Neuronal stem cell (in vitro differentiated cells): ENCODE measurements around the gene TRPC3.

Source experiments
- DNase-seq: peaks from one replicate; pipeline ENCODE4 v3.0.0-alpha.2; 2013; ENCODE audit warnings: low spot score
- H2AFZ ChIP-seq: one replicate; pipeline ENCODE4 v1.6.1; 2013; ENCODE audit warnings: mild to moderate bottlenecking, low read length, inconsistent platforms
- H2AK5ac ChIP-seq: 2 replicates; pipeline ENCODE4 v1.6.1; 2013; ENCODE audit warnings: low read depth, mild to moderate bottlenecking, inconsistent platforms, low read length, moderate library complexity, mixed read lengths
- H2BK120ac ChIP-seq: 2 replicates; pipeline ENCODE4 v1.6.1; 2013; ENCODE audit warnings: low read depth, mild to moderate bottlenecking, inconsistent platforms, low read length, moderate library complexity, mixed read lengths
- H2BK12ac ChIP-seq: one replicate; pipeline ENCODE4 v1.6.1; 2013; ENCODE audit warnings: low read length, inconsistent platforms
- H2BK15ac ChIP-seq: 2 replicates; pipeline ENCODE4 v1.6.1; 2013; ENCODE audit warnings: mild to moderate bottlenecking, low read length, inconsistent platforms, mixed read lengths
- H2BK5ac ChIP-seq: one replicate; pipeline ENCODE4 v1.6.1; 2013; ENCODE audit warnings: inconsistent platforms, mild to moderate bottlenecking, low read length, moderate library complexity
- H3K14ac ChIP-seq: one replicate; pipeline ENCODE4 v1.6.1; 2013; ENCODE audit warnings: low read length, inconsistent platforms
- H3K18ac ChIP-seq: 2 replicates; pipeline ENCODE4 v1.6.1; 2013; ENCODE audit warnings: low read length, inconsistent platforms
- H3K23ac ChIP-seq: 2 replicates; pipeline ENCODE4 v1.6.1; 2013; ENCODE audit warnings: low read depth, mild to moderate bottlenecking, mixed read lengths, low read length, inconsistent platforms; ENCODE audit not compliant: poor library complexity
- H3K27ac ChIP-seq: replicated peaks from 3 replicates; pipeline ENCODE4 v1.5.1; 2013; ENCODE audit warnings: low read length, inconsistent platforms
- H3K27me3 ChIP-seq, 3 experiments: 2 replicates each; pipeline ENCODE4 v1.6.1; 2013; ENCODE audit warnings: low read length in 3 of 3, mild to moderate bottlenecking in 2 of 3, inconsistent platforms in 1 of 3, low read depth in 1 of 3, mixed read lengths in 1 of 3, moderate library complexity in 1 of 3; ENCODE audit not compliant: control insufficient read depth in 3 of 3, insufficient read depth in 3 of 3
- H3K36me3 ChIP-seq, 2 donors: replicated peaks in 1 of 2; 2 replicates each; pipeline ENCODE4 v1.6.1; 2013; ENCODE audit warnings: low read length in 2 of 2; ENCODE audit not compliant: control insufficient read depth in 2 of 2, insufficient read depth in 2 of 2
- H3K4ac ChIP-seq: 2 replicates; pipeline ENCODE4 v1.6.1; 2013; ENCODE audit warnings: inconsistent platforms, mild to moderate bottlenecking, low read length, moderate library complexity
- H3K4me1 ChIP-seq, 2 donors: 1 replicate in 1 of 2; 2 replicates in 1 of 2; pipeline ENCODE4 v1.6.1; 2013; ENCODE audit warnings: low read length in 2 of 2, low read depth in 1 of 2; ENCODE audit not compliant: control insufficient read depth in 2 of 2, insufficient read depth in 1 of 2
- H3K4me2 ChIP-seq: one replicate; pipeline ENCODE4 v1.6.1; 2013; ENCODE audit warnings: mild to moderate bottlenecking, low read length, inconsistent platforms; ENCODE audit not compliant: insufficient read depth, poor library complexity, severe bottlenecking
- H3K4me3 ChIP-seq, 2 donors: 2 replicates each; pipeline ENCODE4 v1.5.1; 2013; ENCODE audit warnings: low read length in 2 of 2, mild to moderate bottlenecking in 2 of 2, inconsistent platforms in 1 of 2, moderate library complexity in 1 of 2
- H3K79me1 ChIP-seq: one replicate; pipeline ENCODE4 v1.6.1; 2013; ENCODE audit warnings: low read depth, mild to moderate bottlenecking, inconsistent platforms, low read length, moderate library complexity
- H3K9ac ChIP-seq: one replicate; pipeline ENCODE4 v1.6.1; 2013; ENCODE audit warnings: mild to moderate bottlenecking, low read depth, low read length, inconsistent platforms; ENCODE audit not compliant: poor library complexity
- H3K9me3 ChIP-seq, 2 donors: replicated peaks in 1 of 2; 2 replicates each; pipeline versions ENCODE3 to v1.6.1; 2013; ENCODE audit warnings: low read length in 2 of 2, mild to moderate bottlenecking in 2 of 2, inconsistent platforms in 1 of 2, low read depth in 1 of 2, mixed read lengths in 1 of 2, moderate library complexity in 1 of 2; ENCODE audit not compliant: control insufficient read depth in 2 of 2, insufficient read depth in 1 of 2
- H4K8ac ChIP-seq: one replicate; pipeline ENCODE4 v1.6.1; 2013; ENCODE audit warnings: low read depth, mild to moderate bottlenecking, inconsistent platforms, low read length, moderate library complexity
- H4K91ac ChIP-seq: one replicate; pipeline ENCODE4 v1.6.1; 2013; ENCODE audit warnings: low read length, low read depth, mild to moderate bottlenecking, inconsistent platforms; ENCODE audit not compliant: poor library complexity
- WGBS, 2 donors: extraction: QIAGEN DNeasy Blood & Tissue Kit; methylation state at CpG; one replicate each; pipeline ENCODE4 v1.1.7; 2013; ENCODE audit warnings: missing lambda C conversion rate in 2 of 2, mixed read lengths in 1 of 2; ENCODE audit not compliant: insufficient read length in 2 of 2, insufficient replicate concordance in 1 of 2; ENCODE audit errors: extremely low coverage in 2 of 2; 5-methylcytosine and 5-hydroxymethylcytosine counted together

The TRPC3 gene

DNA sequence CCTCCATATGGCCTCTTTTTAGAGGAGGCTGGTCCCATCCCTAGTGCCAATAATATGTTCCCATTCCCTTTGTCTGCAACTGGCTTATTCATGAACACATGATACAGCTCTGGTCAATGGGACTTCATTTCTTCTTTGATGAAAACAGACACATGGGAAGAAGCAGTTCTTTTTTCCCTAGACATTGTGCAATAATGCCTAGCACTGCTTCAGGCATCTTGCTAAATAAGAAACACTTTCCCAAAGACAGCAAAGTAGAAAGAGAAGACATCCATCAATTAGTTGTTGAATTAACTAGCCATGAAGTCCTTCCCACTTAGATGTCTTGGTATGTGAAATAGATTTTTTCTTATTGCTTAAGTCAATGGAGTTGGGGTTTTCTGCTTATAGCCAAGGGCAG lies 40.1 kb upstream of the TRPC3 start:
- Histone ChIP-seq H3K14ac (no peak overlapping the region), H3K27me3 (peaks cover 0 to 15% (median 0%) of the 10 kb centered on the region in 3 experiments), H2BK120ac (no peak overlapping the region), H3K9me3 (no peaks in the 10 kb centered on the region), H2AK5ac (no peak overlapping the region), H3K4me2 (no peak overlapping the region), H3K4me3 (no peak overlapping the region), H3K18ac (no peak overlapping the region), H4K91ac (no peak overlapping the region), H3K36me3 (no peaks in the 10 kb centered on the region), H2BK12ac (no peak overlapping the region), H3K79me1 (no peaks in the 10 kb centered on the region), H2AFZ (no peak overlapping the region), H3K9ac (no peak overlapping the region), H4K8ac (no peak overlapping the region), H2BK15ac (no peak overlapping the region), H3K4ac (no peak overlapping the region), H3K27ac (no peak overlapping the region), H3K4me1 (no peaks in the 10 kb centered on the region), H2BK5ac (no peak overlapping the region), H3K23ac (no peak overlapping the region)
- DNase-seq: no peak

DNA sequence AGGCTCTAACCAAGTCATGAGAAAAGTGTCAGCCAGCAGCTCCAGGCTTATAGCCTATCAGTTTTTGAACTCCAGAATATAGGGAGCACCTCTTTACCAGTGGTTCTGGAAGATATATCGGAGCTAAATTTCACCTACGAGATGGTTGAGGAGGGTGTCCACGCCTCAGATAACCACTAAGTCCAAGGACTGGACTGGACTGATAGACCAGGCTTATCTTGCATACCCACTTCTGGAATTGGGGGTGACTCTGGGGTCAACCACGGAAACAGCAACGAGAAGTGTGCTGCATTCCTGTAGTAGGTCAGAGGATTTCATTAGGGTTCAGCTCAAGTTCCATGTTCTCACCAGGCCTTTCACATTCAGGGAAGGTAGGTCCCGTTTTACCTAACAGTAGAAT lies 38.6 kb upstream of the TRPC3 start:
- Histone ChIP-seq H2BK15ac (no peak overlapping the region), H3K9me3 (no peaks in the 10 kb centered on the region), H3K14ac (no peak overlapping the region), H3K27ac (no peak overlapping the region), H2BK5ac (no peak overlapping the region), H2BK12ac (no peak overlapping the region), H3K36me3 (no peaks in the 10 kb centered on the region), H2AFZ (no peak overlapping the region), H3K4me3 (no peak overlapping the region), H4K91ac (no peak overlapping the region), H3K9ac (no peak overlapping the region), H3K4ac (no peak overlapping the region), H3K27me3 (peaks cover 0 to 12% (median 0%) of the 10 kb centered on the region in 3 experiments), H3K79me1 (no peaks in the 10 kb centered on the region), H3K23ac (no peak overlapping the region), H3K4me2 (no peak overlapping the region), H2AK5ac (no peak overlapping the region), H3K4me1 (no peaks in the 10 kb centered on the region), H4K8ac (no peak overlapping the region), H3K18ac (no peak overlapping the region), H2BK120ac (no peak overlapping the region)
- DNase-seq: no peak
- no CpG with 5 or more reads among the region's 6 CpGs for WGBS, 2 donors

GRCh38 chr4:121989715-121990114 lies 37.9 kb upstream of the TRPC3 start:
- Histone ChIP-seq H3K4ac (no peak overlapping the region), H3K27me3 (peaks cover 0 to 12% (median 0%) of the 10 kb centered on the region in 3 experiments), H2AK5ac (no peak overlapping the region), H2BK120ac (no peak overlapping the region), H3K36me3 (no peaks in the 10 kb centered on the region), H2BK12ac (no peak overlapping the region), H4K91ac (no peak overlapping the region), H3K18ac (no peak overlapping the region), H2AFZ (no peak overlapping the region), H3K23ac (no peak overlapping the region), H4K8ac (no peak overlapping the region), H3K9me3 (no peaks in the 10 kb centered on the region), H3K79me1 (no peaks in the 10 kb centered on the region), H2BK15ac (no peak overlapping the region), H3K9ac (no peak overlapping the region), H3K14ac (no peak overlapping the region), H2BK5ac (no peak overlapping the region), H3K4me2 (no peak overlapping the region), H3K4me3 (no peak overlapping the region), H3K4me1 (no peaks in the 10 kb centered on the region), H3K27ac (no peak overlapping the region)
- no peak for DNase-seq
- no CpG with 5 or more reads among the region's 10 CpGs for WGBS, 2 donors

- Histone ChIP-seq H2BK15ac (no peak overlapping the region), H3K27ac (no peak overlapping the region), H3K9me3 (no peaks in the 10 kb centered on the region), H2BK5ac (no peak overlapping the region), H3K23ac (no peak overlapping the region), H3K18ac (no peak overlapping the region), H3K14ac (no peak overlapping the region), H3K4me3 (no peak overlapping the region), H3K27me3 (peaks cover 0 to 12% (median 0%) of the 10 kb centered on the region in 3 experiments), H2BK120ac (no peak overlapping the region), H2AK5ac (no peak overlapping the region), H3K4ac (no peak overlapping the region), H4K91ac (no peak overlapping the region), H3K9ac (no peak overlapping the region), H2AFZ (no peak overlapping the region), H3K36me3 (no peaks in the 10 kb centered on the region), H3K79me1 (no peaks in the 10 kb centered on the region), H3K4me1 (no peaks in the 10 kb centered on the region), H4K8ac (no peak overlapping the region), H2BK12ac (no peak overlapping the region), H3K4me2 (no peak overlapping the region)
- DNase-seq: no peak
- no CpG with 5 or more reads among the region's 1 CpG for WGBS, 2 donors
These were observed 37.1 kb upstream of the TRPC3 start for GRCh38 chr4:121988950-121989349.
